ENCODE measurements around the gene DPH5.

- no peak for TF ChIP-seq TAF1 (IDR thresholded peaks at IDR 0.05; ENCODE audit: borderline replicate concordance, low read depth, low read length)
- TF ChIP-seq POLR2AphosphoS5 (IDR thresholded peaks at IDR 0.05; ENCODE audit: low read depth, low read length): no peak
- TF ChIP-seq CTCF (IDR thresholded peaks at IDR 0.05): no peak
- TF ChIP-seq USF2 (IDR thresholded peaks at IDR 0.05; ENCODE audit: borderline replicate concordance, low read depth, low read length): no peak
- TF ChIP-seq RFX5 (IDR thresholded peaks at IDR 0.05; ENCODE audit: low read length): no peak
- TF ChIP-seq EP300 (IDR thresholded peaks at IDR 0.05; ENCODE audit: borderline replicate concordance in 1 of 2, low read depth in 1 of 2, low read length in 1 of 2): no peak
- no peak for TF ChIP-seq ELF1 (IDR thresholded peaks at IDR 0.05)
These were observed 37.5 kb downstream of the DPH5 start for GRCh38 chr1:100988121-100988520.

All from SK-N-SH (cell line).